HCT116 (cell line): ENCODE data around the gene LYL1.
A peak's percentile ranks its signal among the peaks of the same experiment; 100 is the strongest.

ENCODE experiments used
- POLR2A ChIP-seq: IDR thresholded peaks from 2 replicates; pipeline ENCODE4 v1.7.0; 2011; ENCODE audit warnings: borderline replicate concordance; ENCODE audit not compliant: insufficient read depth, insufficient read length; ENCODE audit errors: extremely low read depth
- TCF7L2 ChIP-seq: IDR thresholded peaks from 2 replicates; pipeline ENCODE4 v1.7.0; 2011; ENCODE audit warnings: borderline replicate concordance, inconsistent platforms; ENCODE audit not compliant: insufficient read depth, insufficient read length; ENCODE audit errors: extremely low read depth
- ZFX ChIP-seq: fragments of 450-650 bp; IDR thresholded peaks from 2 replicates; pipeline ENCODE4 v1.6.1; 2017
- TF ChIP-seq, protein P1 (sequence below), 3 experiments: fragments of 200-600 bp in 1 of 3; sonication (generic) in 1 of 3; IDR thresholded peaks in 2 of 3; conservative IDR thresholded peaks in 1 of 3; 2 replicates each; pipeline ENCODE4 v1.5.1; 2012 to 2017; ENCODE audit warnings: low read depth in 2 of 3, low read length in 2 of 3, antibody characterized with exemption in 1 of 3, borderline replicate concordance in 1 of 3, control low read depth in 1 of 3, mild to moderate bottlenecking in 1 of 3, mixed read lengths in 1 of 3, mixed run types in 1 of 3, moderate library complexity in 1 of 3; ENCODE audit not compliant: insufficient read depth in 1 of 3

DNA sequence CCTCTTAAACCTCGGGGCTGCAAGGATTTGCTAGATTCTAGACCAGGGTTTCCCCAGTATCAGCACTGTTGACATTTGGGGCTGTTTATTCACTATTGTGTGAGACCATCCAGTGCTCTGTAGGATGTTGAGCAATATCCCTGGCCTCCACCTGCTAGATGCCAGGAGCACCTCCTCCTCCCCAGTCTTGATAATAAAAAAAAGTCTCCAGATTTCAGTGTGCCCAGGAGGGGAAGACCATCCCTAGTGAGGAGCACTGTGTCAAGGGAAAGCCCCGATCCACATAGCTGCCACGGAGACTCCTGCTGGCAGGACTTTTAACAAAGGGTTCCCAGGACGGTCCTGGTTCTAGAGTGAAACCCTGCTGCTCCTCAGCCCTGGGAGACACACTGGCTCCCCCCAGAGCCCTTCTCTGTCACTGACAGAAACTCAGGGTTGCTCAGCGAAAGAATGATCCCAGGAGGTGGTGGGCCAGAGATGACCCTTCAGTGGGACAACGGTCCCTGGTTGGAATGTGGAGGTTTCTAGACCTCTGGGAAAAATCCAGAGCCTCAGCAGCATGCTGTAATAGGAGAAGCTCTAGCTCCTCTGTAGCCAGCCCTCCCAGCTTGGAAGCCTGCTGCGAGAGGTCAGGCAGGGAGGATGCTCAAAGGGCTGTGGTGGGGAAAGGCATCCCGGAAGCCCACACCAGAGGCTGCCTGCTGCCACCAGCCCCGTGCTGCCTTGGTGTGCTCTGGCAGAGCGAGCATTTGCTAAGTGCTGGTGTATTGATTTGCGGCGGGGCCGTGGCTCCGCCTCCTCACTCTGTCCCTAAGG is 20.3 kb downstream of the LYL1 start:
- no peak for TF ChIP-seq TCF7L2
- no peak for TF ChIP-seq POLR2A
- TF ChIP-seq, protein P1, sequence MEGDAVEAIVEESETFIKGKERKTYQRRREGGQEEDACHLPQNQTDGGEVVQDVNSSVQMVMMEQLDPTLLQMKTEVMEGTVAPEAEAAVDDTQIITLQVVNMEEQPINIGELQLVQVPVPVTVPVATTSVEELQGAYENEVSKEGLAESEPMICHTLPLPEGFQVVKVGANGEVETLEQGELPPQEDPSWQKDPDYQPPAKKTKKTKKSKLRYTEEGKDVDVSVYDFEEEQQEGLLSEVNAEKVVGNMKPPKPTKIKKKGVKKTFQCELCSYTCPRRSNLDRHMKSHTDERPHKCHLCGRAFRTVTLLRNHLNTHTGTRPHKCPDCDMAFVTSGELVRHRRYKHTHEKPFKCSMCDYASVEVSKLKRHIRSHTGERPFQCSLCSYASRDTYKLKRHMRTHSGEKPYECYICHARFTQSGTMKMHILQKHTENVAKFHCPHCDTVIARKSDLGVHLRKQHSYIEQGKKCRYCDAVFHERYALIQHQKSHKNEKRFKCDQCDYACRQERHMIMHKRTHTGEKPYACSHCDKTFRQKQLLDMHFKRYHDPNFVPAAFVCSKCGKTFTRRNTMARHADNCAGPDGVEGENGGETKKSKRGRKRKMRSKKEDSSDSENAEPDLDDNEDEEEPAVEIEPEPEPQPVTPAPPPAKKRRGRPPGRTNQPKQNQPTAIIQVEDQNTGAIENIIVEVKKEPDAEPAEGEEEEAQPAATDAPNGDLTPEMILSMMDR (IDR thresholded peaks at IDR 0.05 in 2 of 3, conservative IDR thresholded peaks at IDR 0.05 in 1 of 3; ENCODE audit: borderline replicate concordance in 1 of 3, insufficient read depth in 1 of 3, low read depth in 2 of 3, low read length in 2 of 3): peak; percentile 43 to 70 (median 51); a peak in 5 of 6 replicates
- no peak for TF ChIP-seq ZFX
